K562 treated with DMSO at 1 percent for 48 hours (cell line): Measurements from ENCODE around the gene ANKK1. TPM values are rescaled to one million over a fixed set of nuclear protein-coding genes. Genes with fewer than 3 reads are reported as not detected.

Experiments used
- total RNA-seq: library from RNA; unstranded; fragments of 300-600 nt; gene quantifications from 2 replicates; pipeline ENCODE4 v1.2.3, GENCODE V29; 2022; ENCODE audit warnings: low replicate concordance; ENCODE audit errors: extremely low read depth

Gene ANKK1
- not detected in 2 replicates for total RNA-seq

GRCh38 chr11:113387605-113388211, at the start of gene ANKK1:
Gene ANKK1 (plus strand): TSS chr11:113387779. CDS start chr11:113387885, 106 bp downstream.

Other genes with a start within 250 kb of the ANKK1 start
- gene TTC12, start 73.2 kb upstream of the ANKK1 start, total RNA-seq: not detected in 2 replicates
- gene DRD2, start 87.6 kb downstream of the ANKK1 start, total RNA-seq: not detected in 2 replicates